ENCODE data around the gene MYL5. TPM values are rescaled to one million over a fixed set of nuclear protein-coding genes. Genes with fewer than 3 reads are reported as not detected.

MYL5 gene
- total RNA-seq, 1 donor from 2014 or later, result 2.9 TPM

DNA sequence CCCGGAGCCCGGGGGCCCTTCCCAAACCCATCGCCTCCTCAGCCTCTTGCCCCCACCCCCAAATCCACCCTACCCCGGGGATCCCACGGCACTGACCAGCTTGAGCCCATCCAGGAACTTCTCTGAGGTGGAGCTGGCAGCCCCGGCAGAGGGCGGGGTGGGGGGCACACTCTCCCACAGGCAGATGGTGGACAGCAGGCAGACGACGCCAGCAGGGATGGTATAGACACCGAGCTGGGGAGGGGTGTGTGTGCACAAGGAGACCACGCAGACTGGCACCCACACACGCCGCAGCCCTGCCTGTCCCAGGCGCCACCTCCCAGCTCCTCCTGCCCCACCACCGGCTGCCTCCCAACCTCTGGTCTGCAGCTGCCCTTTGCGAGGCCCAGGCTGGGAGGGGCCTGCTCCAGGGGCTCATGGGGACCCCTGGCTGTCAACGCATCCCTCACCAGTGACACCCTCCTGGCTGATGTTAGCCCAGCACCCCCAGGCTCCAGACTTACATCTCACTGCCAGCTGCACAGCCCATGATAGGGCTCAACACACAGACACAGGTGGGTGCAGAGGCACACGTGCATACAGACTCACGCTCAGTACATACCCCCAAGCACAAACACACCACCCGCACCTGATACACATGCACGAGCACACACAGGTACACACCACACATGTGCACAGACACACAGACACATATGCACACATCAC, 10.4 kb downstream of the MYL5 start:
- no peak for FAIRE-seq
- Histone ChIP-seq H3K27me3 (ENCODE audit: control insufficient read depth, insufficient read depth, low read length) (no peaks in the 10 kb centered on the region), H3K4me3 (ENCODE audit: low read depth, low read length) (no peak overlapping the region), H3K36me3 (ENCODE audit: control insufficient read depth, insufficient read depth, low read length) (no peaks in the 10 kb centered on the region)
- DNase-seq (ENCODE audit: low read depth), result no peak
- TF ChIP-seq, protein P1, sequence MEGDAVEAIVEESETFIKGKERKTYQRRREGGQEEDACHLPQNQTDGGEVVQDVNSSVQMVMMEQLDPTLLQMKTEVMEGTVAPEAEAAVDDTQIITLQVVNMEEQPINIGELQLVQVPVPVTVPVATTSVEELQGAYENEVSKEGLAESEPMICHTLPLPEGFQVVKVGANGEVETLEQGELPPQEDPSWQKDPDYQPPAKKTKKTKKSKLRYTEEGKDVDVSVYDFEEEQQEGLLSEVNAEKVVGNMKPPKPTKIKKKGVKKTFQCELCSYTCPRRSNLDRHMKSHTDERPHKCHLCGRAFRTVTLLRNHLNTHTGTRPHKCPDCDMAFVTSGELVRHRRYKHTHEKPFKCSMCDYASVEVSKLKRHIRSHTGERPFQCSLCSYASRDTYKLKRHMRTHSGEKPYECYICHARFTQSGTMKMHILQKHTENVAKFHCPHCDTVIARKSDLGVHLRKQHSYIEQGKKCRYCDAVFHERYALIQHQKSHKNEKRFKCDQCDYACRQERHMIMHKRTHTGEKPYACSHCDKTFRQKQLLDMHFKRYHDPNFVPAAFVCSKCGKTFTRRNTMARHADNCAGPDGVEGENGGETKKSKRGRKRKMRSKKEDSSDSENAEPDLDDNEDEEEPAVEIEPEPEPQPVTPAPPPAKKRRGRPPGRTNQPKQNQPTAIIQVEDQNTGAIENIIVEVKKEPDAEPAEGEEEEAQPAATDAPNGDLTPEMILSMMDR (IDR thresholded peaks at IDR 0.05; ENCODE audit: insufficient read depth, low read length, severe bottlenecking), result no peak

DNA sequence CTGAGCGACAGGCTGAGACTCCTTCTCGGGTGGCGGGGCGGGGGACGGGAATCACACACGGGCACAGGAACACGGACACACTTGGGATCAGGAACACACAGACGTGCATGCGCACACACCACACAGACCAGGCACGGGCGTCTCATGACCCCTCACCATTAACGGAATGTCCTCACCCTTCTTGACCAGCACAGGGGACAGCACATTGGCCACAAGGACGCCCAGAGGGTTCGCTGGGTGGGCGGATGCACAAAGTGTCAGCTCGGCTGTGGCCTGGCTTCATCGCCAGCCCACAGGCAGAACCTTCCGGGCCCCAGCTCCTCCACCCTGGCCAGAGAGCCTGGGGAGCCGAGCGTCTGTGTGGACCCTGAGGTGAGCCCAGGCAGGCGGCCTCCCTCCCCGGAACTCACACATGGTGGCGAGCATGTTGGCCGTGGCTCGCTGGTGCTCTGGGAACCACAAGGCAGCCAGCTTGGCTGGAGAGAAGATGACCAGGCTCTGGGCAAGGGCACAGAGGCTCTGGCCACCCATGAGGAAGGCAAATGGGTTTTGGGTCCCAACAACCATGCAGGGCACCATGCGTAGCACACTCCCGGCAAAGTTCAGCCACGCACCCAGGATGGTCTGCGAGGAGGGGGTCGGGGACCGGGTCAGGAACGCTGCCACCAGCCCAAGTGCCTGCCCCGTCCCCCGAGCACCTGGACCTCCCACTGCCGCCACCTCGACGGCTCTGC, 11.5 kb downstream of the MYL5 start:
- DNase-seq (ENCODE audit: low read depth) (no peak), FAIRE-seq (no peak)
- Histone ChIP-seq H3K36me3 (ENCODE audit: control insufficient read depth, insufficient read depth, low read length) (no peaks in the 10 kb centered on the region), H3K27me3 (ENCODE audit: control insufficient read depth, insufficient read depth, low read length) (no peaks in the 10 kb centered on the region), H3K4me3 (ENCODE audit: low read depth, low read length) (no peak overlapping the region)
- TF ChIP-seq, protein P1 (IDR thresholded peaks at IDR 0.05; ENCODE audit: insufficient read depth, low read length, severe bottlenecking), result no peak

DNA sequence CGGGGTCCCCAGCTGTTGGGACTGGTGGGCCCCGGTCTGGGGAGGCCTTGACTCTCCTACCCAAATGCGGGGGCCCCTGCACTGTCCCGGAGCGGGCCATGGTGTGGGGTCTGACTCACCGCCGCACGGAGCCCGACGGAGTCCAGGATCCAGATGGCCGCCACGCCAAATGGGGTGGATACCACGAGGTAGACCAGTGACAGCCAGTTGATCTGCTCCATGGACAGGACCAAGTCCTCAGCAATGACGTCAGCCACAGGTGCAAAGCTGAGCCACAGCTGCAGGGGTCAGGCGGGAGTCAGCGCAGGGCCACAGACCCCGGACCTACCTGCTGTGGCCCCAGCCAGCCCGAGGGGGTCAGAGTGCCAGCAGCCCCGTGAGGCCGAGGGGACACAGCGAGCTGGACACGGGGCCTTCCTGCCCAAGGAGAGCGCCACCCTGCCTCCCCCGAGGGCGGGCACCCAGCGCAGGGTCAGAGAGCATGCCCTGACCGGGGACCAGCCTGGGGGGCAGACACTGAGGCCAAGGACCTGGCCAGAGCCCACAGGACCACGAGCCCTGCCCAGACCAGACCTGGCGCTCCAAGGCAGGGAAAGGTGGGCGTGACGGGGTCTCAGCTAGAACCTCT, 12.2 kb downstream of the MYL5 start:
- TF ChIP-seq, protein P1 (IDR thresholded peaks at IDR 0.05; ENCODE audit: insufficient read depth, low read length, severe bottlenecking), result no peak
- Histone ChIP-seq H3K4me3 (ENCODE audit: low read depth, low read length) (no peak overlapping the region), H3K27me3 (ENCODE audit: control insufficient read depth, insufficient read depth, low read length) (no peaks in the 10 kb centered on the region), H3K36me3 (ENCODE audit: control insufficient read depth, insufficient read depth, low read length) (no peaks in the 10 kb centered on the region)
- no peak for DNase-seq (ENCODE audit: low read depth)
- FAIRE-seq, result no peak

DNA sequence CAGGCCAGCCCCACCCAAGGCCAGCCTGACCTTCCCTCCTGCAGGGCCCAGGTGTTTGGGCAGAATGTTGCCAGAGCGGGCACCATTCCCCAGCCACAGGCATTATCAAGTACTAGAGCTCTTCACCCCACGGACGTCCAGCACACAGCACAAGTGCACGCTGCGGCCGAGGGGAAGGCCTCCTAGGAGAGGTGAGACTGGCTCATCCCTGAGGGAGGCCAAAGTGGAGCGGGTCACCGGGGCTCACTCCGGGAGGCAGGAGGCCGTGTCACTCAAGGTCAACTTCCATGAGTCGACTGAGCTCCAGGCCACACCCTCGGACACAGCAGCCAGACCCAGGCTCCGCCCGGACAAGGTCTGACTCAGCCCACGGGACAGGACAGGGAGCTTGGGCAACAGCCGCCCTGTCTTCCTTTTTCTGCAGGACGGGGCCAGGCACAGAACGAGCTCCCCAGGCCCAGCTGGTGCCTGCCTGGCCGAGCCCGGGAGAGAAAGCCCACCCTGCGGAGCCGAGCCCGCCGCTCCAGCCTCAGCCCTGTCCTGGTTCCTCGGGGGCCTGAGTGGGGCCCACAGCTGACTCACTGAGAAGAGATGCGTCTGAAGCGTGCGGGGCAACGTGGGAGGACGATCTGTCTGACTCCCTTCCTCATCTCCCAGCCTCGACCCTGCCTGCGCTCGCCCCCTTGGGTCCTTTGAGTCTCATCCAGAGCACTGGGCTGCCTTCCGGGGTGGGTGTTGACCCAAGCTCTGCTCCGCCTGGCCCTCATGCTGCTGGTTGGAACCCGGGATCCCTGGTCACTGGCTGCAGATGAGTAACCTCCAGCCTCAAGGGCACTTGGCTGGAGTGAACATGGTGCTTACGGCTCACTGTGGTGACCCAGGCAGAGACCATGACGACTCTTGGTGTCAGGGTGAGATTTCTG, 13.0 kb downstream of the MYL5 start:
- peak; percentile 7 for FAIRE-seq
- peak; percentile 75 for DNase-seq (ENCODE audit: low read depth)
- Histone ChIP-seq H3K4me3 (ENCODE audit: low read depth, low read length) (no peak overlapping the region), H3K27me3 (ENCODE audit: control insufficient read depth, insufficient read depth, low read length) (no peaks in the 10 kb centered on the region), H3K36me3 (ENCODE audit: control insufficient read depth, insufficient read depth, low read length) (no peaks in the 10 kb centered on the region)
- TF ChIP-seq, protein P1 (IDR thresholded peaks at IDR 0.05; ENCODE audit: insufficient read depth, low read length, severe bottlenecking), result no peak

DNA sequence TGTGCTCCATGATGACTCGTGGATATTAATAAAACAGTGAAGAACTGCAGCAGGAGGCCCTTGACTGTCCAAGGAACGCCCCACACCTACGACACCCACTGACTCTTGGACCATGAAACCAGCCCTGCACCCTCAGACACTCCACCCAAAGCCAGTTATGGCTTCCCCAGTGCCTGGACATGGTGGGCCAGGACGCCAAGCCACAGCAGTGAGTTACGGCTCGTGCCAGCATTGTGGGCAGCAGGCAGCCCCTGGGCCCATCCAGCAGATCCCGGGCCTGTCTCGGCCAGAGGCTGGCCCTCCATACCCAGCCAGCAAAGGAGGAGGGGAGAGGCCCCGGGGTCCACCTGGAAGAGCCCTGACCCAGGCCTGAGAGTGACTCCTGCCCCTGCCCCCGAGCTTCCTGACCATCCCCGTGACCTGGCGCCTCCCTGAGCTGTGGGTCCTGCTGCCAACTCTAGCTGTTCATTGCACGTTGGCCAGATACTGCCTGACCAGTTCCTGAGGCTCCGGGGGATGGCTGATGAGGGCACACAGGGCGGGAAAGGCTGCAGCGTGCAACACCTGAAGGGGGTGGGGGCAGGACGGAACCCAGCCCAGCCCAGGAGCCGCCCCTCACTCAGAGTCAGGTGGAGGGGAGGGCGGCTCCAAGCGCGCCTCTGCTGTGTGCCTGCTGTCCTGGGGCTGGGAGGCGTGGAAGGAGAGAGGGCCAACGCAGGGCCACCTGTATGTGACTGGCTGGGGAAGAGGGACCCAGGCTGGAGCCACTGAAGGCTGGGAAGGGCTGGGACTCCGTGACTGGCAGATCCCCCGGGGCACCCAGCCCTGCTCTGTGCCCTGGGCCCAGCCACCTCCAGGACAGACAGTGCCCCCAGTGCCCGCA, 13.9 kb downstream of the MYL5 start:
- H3K36me3 ChIP-seq (ENCODE audit: control insufficient read depth, insufficient read depth, low read length), result no peaks in the 10 kb centered on the region
- TF ChIP-seq, protein P1 (IDR thresholded peaks at IDR 0.05; ENCODE audit: insufficient read depth, low read length, severe bottlenecking), result no peak
- H3K4me3 ChIP-seq (ENCODE audit: low read depth, low read length), result peak overlapping the region; percentile 32
- H3K27me3 ChIP-seq (ENCODE audit: control insufficient read depth, insufficient read depth, low read length), result no peaks in the 10 kb centered on the region
- FAIRE-seq (no peak), DNase-seq (ENCODE audit: low read depth) (no peak)

All from bronchial epithelial cell (primary cell).